ENCODE measurements around the gene MGMT. TPM values are rescaled to one million over a fixed set of nuclear protein-coding genes. Genes with fewer than 3 reads are reported as not detected.

MGMT gene
- polyA plus RNA-seq, 1 of the 3 experiments (the other 2 are of a cell fraction), result 10.8 TPM

- ChIA-PET CTCF (no interaction called here), POLR2A (no interaction called here)
These were observed 308.6 kb downstream of the MGMT start for GRCh38 chr10:129775681-129776080.

More at GRCh38 chr10:129775681-129776080, 308.6 kb downstream of the MGMT start:
- DNase-seq, result no peak
- H3K9ac ChIP-seq, result no peak overlapping the region
- no peaks in the 10 kb centered on the region for H4K20me1 ChIP-seq (ENCODE audit: insufficient read depth)
- TF ChIP-seq, protein P1, sequence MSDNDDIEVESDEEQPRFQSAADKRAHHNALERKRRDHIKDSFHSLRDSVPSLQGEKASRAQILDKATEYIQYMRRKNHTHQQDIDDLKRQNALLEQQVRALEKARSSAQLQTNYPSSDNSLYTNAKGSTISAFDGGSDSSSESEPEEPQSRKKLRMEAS (IDR thresholded peaks at IDR 0.05; ENCODE audit: low read depth), result no peak
- TF ChIP-seq, protein P2, sequence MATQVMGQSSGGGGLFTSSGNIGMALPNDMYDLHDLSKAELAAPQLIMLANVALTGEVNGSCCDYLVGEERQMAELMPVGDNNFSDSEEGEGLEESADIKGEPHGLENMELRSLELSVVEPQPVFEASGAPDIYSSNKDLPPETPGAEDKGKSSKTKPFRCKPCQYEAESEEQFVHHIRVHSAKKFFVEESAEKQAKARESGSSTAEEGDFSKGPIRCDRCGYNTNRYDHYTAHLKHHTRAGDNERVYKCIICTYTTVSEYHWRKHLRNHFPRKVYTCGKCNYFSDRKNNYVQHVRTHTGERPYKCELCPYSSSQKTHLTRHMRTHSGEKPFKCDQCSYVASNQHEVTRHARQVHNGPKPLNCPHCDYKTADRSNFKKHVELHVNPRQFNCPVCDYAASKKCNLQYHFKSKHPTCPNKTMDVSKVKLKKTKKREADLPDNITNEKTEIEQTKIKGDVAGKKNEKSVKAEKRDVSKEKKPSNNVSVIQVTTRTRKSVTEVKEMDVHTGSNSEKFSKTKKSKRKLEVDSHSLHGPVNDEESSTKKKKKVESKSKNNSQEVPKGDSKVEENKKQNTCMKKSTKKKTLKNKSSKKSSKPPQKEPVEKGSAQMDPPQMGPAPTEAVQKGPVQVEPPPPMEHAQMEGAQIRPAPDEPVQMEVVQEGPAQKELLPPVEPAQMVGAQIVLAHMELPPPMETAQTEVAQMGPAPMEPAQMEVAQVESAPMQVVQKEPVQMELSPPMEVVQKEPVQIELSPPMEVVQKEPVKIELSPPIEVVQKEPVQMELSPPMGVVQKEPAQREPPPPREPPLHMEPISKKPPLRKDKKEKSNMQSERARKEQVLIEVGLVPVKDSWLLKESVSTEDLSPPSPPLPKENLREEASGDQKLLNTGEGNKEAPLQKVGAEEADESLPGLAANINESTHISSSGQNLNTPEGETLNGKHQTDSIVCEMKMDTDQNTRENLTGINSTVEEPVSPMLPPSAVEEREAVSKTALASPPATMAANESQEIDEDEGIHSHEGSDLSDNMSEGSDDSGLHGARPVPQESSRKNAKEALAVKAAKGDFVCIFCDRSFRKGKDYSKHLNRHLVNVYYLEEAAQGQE (IDR thresholded peaks at IDR 0.05; ENCODE audit: low read depth, low read length), result no peak
- TF ChIP-seq, protein P3, sequence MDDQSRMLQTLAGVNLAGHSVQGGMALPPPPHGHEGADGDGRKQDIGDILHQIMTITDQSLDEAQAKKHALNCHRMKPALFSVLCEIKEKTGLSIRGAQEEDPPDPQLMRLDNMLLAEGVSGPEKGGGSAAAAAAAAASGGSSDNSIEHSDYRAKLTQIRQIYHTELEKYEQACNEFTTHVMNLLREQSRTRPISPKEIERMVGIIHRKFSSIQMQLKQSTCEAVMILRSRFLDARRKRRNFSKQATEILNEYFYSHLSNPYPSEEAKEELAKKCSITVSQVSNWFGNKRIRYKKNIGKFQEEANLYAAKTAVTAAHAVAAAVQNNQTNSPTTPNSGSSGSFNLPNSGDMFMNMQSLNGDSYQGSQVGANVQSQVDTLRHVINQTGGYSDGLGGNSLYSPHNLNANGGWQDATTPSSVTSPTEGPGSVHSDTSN (IDR thresholded peaks at IDR 0.05), result no peak
- TF ChIP-seq EZH2phosphoT487 (IDR thresholded peaks at IDR 0.05; ENCODE audit: borderline replicate concordance, low read depth) (no peak), RXRA (IDR thresholded peaks at IDR 0.05; ENCODE audit: borderline replicate concordance, low read depth) (no peak), EP300 (IDR thresholded peaks at IDR 0.05; ENCODE audit: borderline replicate concordance in 1 of 2, low read depth in 1 of 2, low read length in 1 of 2) (no peak), ZBTB33 (IDR thresholded peaks at IDR 0.05; ENCODE audit: borderline replicate concordance, low read depth) (no peak), ELF1 (IDR thresholded peaks at IDR 0.05) (no peak), RAD21 (IDR thresholded peaks at IDR 0.05; ENCODE audit: low read length) (no peak), TEAD4 (IDR thresholded peaks at IDR 0.05; ENCODE audit: borderline replicate concordance, insufficient read depth) (no peak), RCOR1 (IDR thresholded peaks at IDR 0.05; ENCODE audit: low read length) (no peak), JUND (IDR thresholded peaks at IDR 0.05) (no peak), TCF12 (IDR thresholded peaks at IDR 0.05) (no peak), NRF1 (IDR thresholded peaks at IDR 0.05; ENCODE audit: low read depth, low read length) (no peak), YY1 (IDR thresholded peaks at IDR 0.05; ENCODE audit: low read depth) (no peak), FOSL2 (IDR thresholded peaks at IDR 0.05; ENCODE audit: borderline replicate concordance, low read depth) (no peak), POLR2AphosphoS5 (IDR thresholded peaks at IDR 0.05; ENCODE audit: low read depth, low read length) (no peak)
- TF ChIP-seq, protein P4, sequence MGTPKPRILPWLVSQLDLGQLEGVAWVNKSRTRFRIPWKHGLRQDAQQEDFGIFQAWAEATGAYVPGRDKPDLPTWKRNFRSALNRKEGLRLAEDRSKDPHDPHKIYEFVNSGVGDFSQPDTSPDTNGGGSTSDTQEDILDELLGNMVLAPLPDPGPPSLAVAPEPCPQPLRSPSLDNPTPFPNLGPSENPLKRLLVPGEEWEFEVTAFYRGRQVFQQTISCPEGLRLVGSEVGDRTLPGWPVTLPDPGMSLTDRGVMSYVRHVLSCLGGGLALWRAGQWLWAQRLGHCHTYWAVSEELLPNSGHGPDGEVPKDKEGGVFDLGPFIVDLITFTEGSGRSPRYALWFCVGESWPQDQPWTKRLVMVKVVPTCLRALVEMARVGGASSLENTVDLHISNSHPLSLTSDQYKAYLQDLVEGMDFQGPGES (IDR thresholded peaks at IDR 0.05; ENCODE audit: low read depth, low read length), result no peak
- TF ChIP-seq, protein P5, sequence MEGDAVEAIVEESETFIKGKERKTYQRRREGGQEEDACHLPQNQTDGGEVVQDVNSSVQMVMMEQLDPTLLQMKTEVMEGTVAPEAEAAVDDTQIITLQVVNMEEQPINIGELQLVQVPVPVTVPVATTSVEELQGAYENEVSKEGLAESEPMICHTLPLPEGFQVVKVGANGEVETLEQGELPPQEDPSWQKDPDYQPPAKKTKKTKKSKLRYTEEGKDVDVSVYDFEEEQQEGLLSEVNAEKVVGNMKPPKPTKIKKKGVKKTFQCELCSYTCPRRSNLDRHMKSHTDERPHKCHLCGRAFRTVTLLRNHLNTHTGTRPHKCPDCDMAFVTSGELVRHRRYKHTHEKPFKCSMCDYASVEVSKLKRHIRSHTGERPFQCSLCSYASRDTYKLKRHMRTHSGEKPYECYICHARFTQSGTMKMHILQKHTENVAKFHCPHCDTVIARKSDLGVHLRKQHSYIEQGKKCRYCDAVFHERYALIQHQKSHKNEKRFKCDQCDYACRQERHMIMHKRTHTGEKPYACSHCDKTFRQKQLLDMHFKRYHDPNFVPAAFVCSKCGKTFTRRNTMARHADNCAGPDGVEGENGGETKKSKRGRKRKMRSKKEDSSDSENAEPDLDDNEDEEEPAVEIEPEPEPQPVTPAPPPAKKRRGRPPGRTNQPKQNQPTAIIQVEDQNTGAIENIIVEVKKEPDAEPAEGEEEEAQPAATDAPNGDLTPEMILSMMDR (IDR thresholded peaks at IDR 0.05), result no peak
- H3K36me3 ChIP-seq (replicated peaks in 1 of 2; ENCODE audit: control insufficient read depth in 1 of 2, insufficient read depth in 2 of 2, low read length in 1 of 2), result no peaks in the 10 kb centered on the region
- H3K9me2 ChIP-seq, result no peaks in the 10 kb centered on the region
- H3K4me1 ChIP-seq (ENCODE audit: control insufficient read depth in 1 of 2, insufficient read depth in 2 of 2, low read depth in 1 of 2, low read length in 1 of 2), result no peaks in the 10 kb centered on the region; a peak in 1 of 4 replicates
- no peak overlapping the region for H3K27ac ChIP-seq (ENCODE audit: low read depth in 2 of 2, low read length in 1 of 2)
- H2AFZ ChIP-seq (ENCODE audit: low read depth), result no peak overlapping the region
- no peaks in the 10 kb centered on the region for H3K79me2 ChIP-seq (ENCODE audit: insufficient read depth)
- 50% methylated on average over 7 of the region's 9 CpGs for WGBS (ENCODE audit: low lambda C conversion rate)
- no peaks in the 10 kb centered on the region for H3K27me3 ChIP-seq (ENCODE audit: insufficient read depth)
- H3K9me3 ChIP-seq, result no peaks in the 10 kb centered on the region
- H3F3A ChIP-seq (replicated peaks; ENCODE audit: insufficient read depth), result no peaks in the 10 kb centered on the region
- no peak overlapping the region for H3K4me2 ChIP-seq
- H3K4me3 ChIP-seq (ENCODE audit: low read depth in 2 of 2, low read length in 1 of 2), result no peak overlapping the region

All from SK-N-SH (cell line).